GM18511 (cell line): Measurements from ENCODE around the gene REV3L.
"Not testable (repeated sequence)": the region's sequence is repeated elsewhere in the genome, so short reads cannot be mapped to it uniquely, and the experiment has no call there.

Experiments
- ATAC-seq: cut with Tn5 transposase; IDR thresholded peaks from one replicate; pipeline ENCODE4 v1.9.1; 2021; ENCODE audit warnings: mild to moderate bottlenecking, moderate library complexity; ENCODE audit not compliant: unreplicated experiment

The REV3L gene

GRCh38 chr6:111494951-111495635 lies 12.1 kb upstream of the REV3L start:
- no peak for ATAC-seq

- ATAC-seq, result no peak
Measured at GRCh38 chr6:111492499-111492898, 9.5 kb upstream of the REV3L start.

- ATAC-seq, result no peak
Measured at GRCh38 chr6:111490067-111490466, 7.0 kb upstream of the REV3L start.

- no peak for ATAC-seq
Measured at GRCh38 chr6:111487661-111488060, 4.6 kb upstream of the REV3L start.

GRCh38 chr6:111486921-111487320 lies 3.9 kb upstream of the REV3L start:
- no peak for ATAC-seq

- no peak for ATAC-seq
Measured at GRCh38 chr6:111486475-111486874, 3.5 kb upstream of the REV3L start.

- no peak for ATAC-seq
Measured at GRCh38 chr6:111485342-111485741, 2.3 kb upstream of the REV3L start.

GRCh38 chr6:111484633-111484930 lies 1.6 kb upstream of the REV3L start:
- no peak for ATAC-seq

- peak; percentile 55 for ATAC-seq
Measured at GRCh38 chr6:111483736-111484632, 966 bp upstream of the REV3L start.

- ATAC-seq, result peak; percentile 27
Measured at GRCh38 chr6:111482188-111482958, 645 bp downstream of the REV3L start.

GRCh38 chr6:111481836-111482187 lies 1.2 kb downstream of the REV3L start:
- no peak for ATAC-seq

- no peak for ATAC-seq
Measured at GRCh38 chr6:111480988-111481822, 1.8 kb downstream of the REV3L start.

GRCh38 chr6:111478749-111479148 lies 4.3 kb downstream of the REV3L start:
- peak; percentile 21 for ATAC-seq

- no peak for ATAC-seq
Measured at GRCh38 chr6:111478064-111478476, 4.9 kb downstream of the REV3L start.

GRCh38 chr6:111477481-111477938 lies 5.5 kb downstream of the REV3L start:
- peak; percentile 49 for ATAC-seq

GRCh38 chr6:111476061-111476460 lies 7.0 kb downstream of the REV3L start:
- ATAC-seq, result not testable (repeated sequence)

GRCh38 chr6:111474771-111475170 lies 8.2 kb downstream of the REV3L start:
- no peak for ATAC-seq

GRCh38 chr6:111474106-111474505 lies 8.9 kb downstream of the REV3L start:
- no peak for ATAC-seq

- ATAC-seq, result no peak
Measured at GRCh38 chr6:111472933-111473435, 10.0 kb downstream of the REV3L start.

GRCh38 chr6:111471958-111472357 lies 11.1 kb downstream of the REV3L start:
- no peak for ATAC-seq
